BJ (cell line): ENCODE measurements around the gene METTL25B. TPM values are rescaled to one million over a fixed set of nuclear protein-coding genes. Genes with fewer than 3 reads are reported as not detected.

Experiments used
- CTCF ChIA-PET: fragments of 350-600 bp; formaldehyde crosslinking; extraction: SDS; loops from one replicate; lab custom pipeline; 2021; ENCODE audit warnings: antibody characterized with exemption, inconsistent platforms; lab: Yijun Ruan, JAX
- POLR2A ChIA-PET: fragments of 300-600 bp; sonication (Branson Sonifier 250); formaldehyde crosslinking; extraction: SDS; loops from one replicate; lab custom pipeline; 2021; ENCODE audit warnings: antibody characterized with exemption; lab: Charles Lee
- DNase-seq: peaks from one replicate; pipeline ENCODE4 v3.0.0-alpha.2; 2011; ENCODE audit warnings: low read depth
- H3K27me3 ChIP-seq: 2 replicates; pipeline ENCODE4 v1.6.0; 2011; ENCODE audit warnings: low read length; ENCODE audit not compliant: control insufficient read depth, insufficient read depth
- H3K36me3 ChIP-seq: 2 replicates; pipeline ENCODE4 v1.5.1; 2011; ENCODE audit warnings: low read length; ENCODE audit not compliant: control insufficient read depth, insufficient read depth
- H3K4me3 ChIP-seq: 2 replicates; pipeline ENCODE4 v1.5.1; 2011; ENCODE audit warnings: low read depth, mild to moderate bottlenecking, control low read depth, low read length
- CTCF ChIP-seq: IDR thresholded peaks from 2 replicates; pipeline ENCODE4 v1.5.1; 2011; ENCODE audit warnings: low read depth, mild to moderate bottlenecking, control low read depth, inconsistent platforms, low read length, moderate library complexity; ENCODE audit not compliant: insufficient read depth
- polyA plus RNA-seq: library from polyadenylated mRNA; depleted of rRNA; stranded (reverse); fragments of >200 nt; gene quantifications from 2 replicates; pipeline ENCODE4 v1.2.3, GENCODE V29; 2011

The METTL25B gene
- polyA plus RNA-seq, 1 experiment, result 14.6 TPM

GRCh38 chr1:156728599-156729462 lies 562 bp downstream of the METTL25B start, which contains the start of gene ISG20L2:
ISG20L2 (minus strand) TSS chr1:156728766; CDS start chr1:156727652, 1,114 bp downstream.
- Histone ChIP-seq H3K36me3 (peaks cover 6% of the 10 kb centered on the region), H3K27me3 (no peaks in the 10 kb centered on the region), H3K4me3 (peak within 1 kb of the TSS; percentile 89)
- TF ChIP-seq CTCF, result no peak
- POLR2A ChIA-PET, result interaction anchor here (0.5 to 1.4 kb wide), 5 partner anchors 12 to 159 kb away, joined by 3 to 11 read pairs (median 3); partner anchors contain the start of gene MRPL24
- CTCF ChIA-PET, result interaction anchor here (0.9 to 41.7 kb wide), 8 partner anchors 18 to 199 kb away, joined by 3 to 1556 read pairs (median 105); partner anchors contain the start of genes CRABP2, INSRR, NES and NTRK1
- DNase-seq, result peak; percentile 87

GRCh38 chr1:156733989-156734584 lies 5.8 kb downstream of the METTL25B start:
- Histone ChIP-seq H3K27me3 (no peaks in the 10 kb centered on the region), H3K36me3 (peaks cover 13% of the 10 kb centered on the region), H3K4me3 (no peak overlapping the region)
- DNase-seq, result no peak
- TF ChIP-seq CTCF, result no peak
- CTCF ChIA-PET, result interaction anchor here (0.8 to 41.7 kb wide), 3 partner anchors 47 to 156 kb away, joined by 3 to 1556 read pairs (median 3); partner anchors contain the start of gene NES
- POLR2A ChIA-PET, result no interaction called here

- DNase-seq, result no peak
- peaks cover 25% of the 10 kb centered on the region for H3K36me3 ChIP-seq
- ChIA-PET POLR2A (no interaction called here), CTCF (interaction anchor here (1.5 kb wide), 1 partner anchor 122 kb away, joined by 3 read pairs; the partner anchor contains the start of gene NTRK1)
- no peaks in the 10 kb centered on the region for H3K27me3 ChIP-seq
- no peak for TF ChIP-seq CTCF
- no peak overlapping the region for H3K4me3 ChIP-seq
Measured at GRCh38 chr1:156738407-156738806, 10.1 kb downstream of the METTL25B start.

- Histone ChIP-seq H3K36me3 (peaks cover 25% of the 10 kb centered on the region), H3K27me3 (no peaks in the 10 kb centered on the region), H3K4me3 (no peak overlapping the region)
- ChIA-PET POLR2A (no interaction called here), CTCF (interaction anchor here (0.6 to 1.5 kb wide), 2 partner anchors 122 to 218 kb away, joined by 3 read pairs; partner anchors contain the start of gene NTRK1)
- TF ChIP-seq CTCF, result no peak
- no peak for DNase-seq
Measured at GRCh38 chr1:156738916-156739315, 10.6 kb downstream of the METTL25B start.

- Histone ChIP-seq H3K36me3 (peaks cover 28% of the 10 kb centered on the region), H3K27me3 (no peaks in the 10 kb centered on the region), H3K4me3 (peak overlapping the region; percentile 53)
- POLR2A ChIA-PET, result interaction anchor here (0.6 to 1.4 kb wide), 3 partner anchors 12 to 27 kb away, joined by 3 to 10 read pairs (median 4); partner anchors contain the start of genes HDGF, ISG20L2, METTL25B and PRCC
- CTCF ChIA-PET, result interaction anchor here (1.2 to 2.8 kb wide), 8 partner anchors 10 to 120 kb away, joined by 3 to 19 read pairs (median 6); partner anchors contain the start of genes HDGF, NTRK1 and PRCC
- TF ChIP-seq CTCF, result no peak
- DNase-seq, result no peak
Measured at GRCh38 chr1:156740237-156740740, 12.0 kb downstream of the METTL25B start.
